ENCODE results near the gene PNPLA6. TPM values are rescaled to one million over a fixed set of nuclear protein-coding genes. Genes with fewer than 3 reads are reported as not detected.

PNPLA6 gene
- total and polyA plus RNA-seq, 2 experiments from 2014 or later = 66.6 to 135 TPM

DNA sequence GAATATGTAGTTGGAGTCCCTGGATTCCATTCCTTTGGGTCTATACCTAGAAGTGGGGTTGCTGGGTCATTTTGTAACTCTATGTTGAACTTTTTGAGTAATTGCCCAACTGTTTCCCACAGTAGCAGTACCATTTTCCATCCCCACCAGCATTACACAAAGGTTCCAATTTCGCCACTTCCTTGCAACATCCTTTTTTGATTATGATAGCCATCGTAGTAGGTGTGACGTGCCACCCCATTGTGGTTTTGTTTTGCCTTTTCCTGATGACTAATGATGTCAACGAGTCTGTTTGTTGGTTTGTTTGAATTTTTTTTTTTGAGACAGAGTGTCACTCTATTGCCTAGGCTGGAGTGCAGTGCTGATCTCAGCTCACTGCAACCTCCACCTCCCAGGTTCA lies 43.4 kb upstream of the PNPLA6 start:
- Histone ChIP-seq H3K4me2 (no peak overlapping the region), H3K27ac (ENCODE audit: low read depth) (no peak overlapping the region), H3K9me2 (ENCODE audit: insufficient read depth) (no peaks in the 10 kb centered on the region), H3K4me3 (no peak overlapping the region), H3K4me1 (ENCODE audit: insufficient read depth) (peaks cover 7% of the 10 kb centered on the region), H3K27me3 (ENCODE audit: insufficient read depth) (no peaks in the 10 kb centered on the region), H3K36me3 (ENCODE audit: insufficient read depth) (no peaks in the 10 kb centered on the region), H2AFZ (no peak overlapping the region), H4K20me1 (replicated peaks; ENCODE audit: insufficient read depth) (no peaks in the 10 kb centered on the region), H3F3A (replicated peaks; ENCODE audit: low read depth) (peaks cover 5% of the 10 kb centered on the region), H3K79me2 (replicated peaks; ENCODE audit: insufficient read depth) (no peaks in the 10 kb centered on the region)
- H3K4me3 Mint-ChIP-seq = no peak overlapping the region
- ATAC-seq (no peak), DNase-seq (ENCODE audit: low spot score) (no peak)
- H3K4me1 Mint-ChIP-seq = peaks cover 9% of the 10 kb centered on the region
- TF ChIP-seq ETS1 (IDR thresholded peaks at IDR 0.05) = no peak
- TF ChIP-seq NANOG (IDR thresholded peaks at IDR 0.05; ENCODE audit: borderline replicate concordance) = no peak
- TF ChIP-seq EZH2 (IDR thresholded peaks at IDR 0.05; ENCODE audit: low read depth, unreplicated experiment) = no peak
- no peak for TF ChIP-seq ZNF114 (CRISPR knock-in tag; IDR thresholded peaks at IDR 0.05)
- no peak for TF ChIP-seq JUNB (IDR thresholded peaks at IDR 0.05; ENCODE audit: unreplicated experiment)
- TF ChIP-seq CTCF (conservative IDR thresholded peaks at IDR 0.05; ENCODE audit: low read depth in 2 of 2) = no peak
- no peak for TF ChIP-seq REST (IDR thresholded peaks at IDR 0.05; ENCODE audit: unreplicated experiment)
- no peak for TF ChIP-seq ZNF331 (CRISPR knock-in tag; IDR thresholded peaks at IDR 0.05; ENCODE audit: low read depth)
- TF ChIP-seq ZNF462 (CRISPR knock-in tag; IDR thresholded peaks at IDR 0.05) = no peak
- TF ChIP-seq POLR2AphosphoS5 (IDR thresholded peaks at IDR 0.05; ENCODE audit: low read depth) = no peak
- no peak for TF ChIP-seq CREB1 (CRISPR knock-in tag; IDR thresholded peaks at IDR 0.05; ENCODE audit: low read depth)
- no peak for TF ChIP-seq EZH2phosphoT487 (IDR thresholded peaks at IDR 0.05; ENCODE audit: unreplicated experiment)
- TF ChIP-seq STAT1 (IDR thresholded peaks at IDR 0.05; ENCODE audit: unreplicated experiment) = no peak
- peaks cover 7% of the 10 kb centered on the region for H3K27me3 Mint-ChIP-seq (ENCODE audit: insufficient read depth, low read depth, poor library complexity)
- H3K36me3 Mint-ChIP-seq (ENCODE audit: low read depth) = no peaks in the 10 kb centered on the region
- no peaks in the 10 kb centered on the region for H3K9me3 Mint-ChIP-seq
- H3K27ac Mint-ChIP-seq = no peak overlapping the region
